ENCODE results near the gene LRRC4C.

GRCh38 chr11:40679276-40679675 lies 780.2 kb downstream of the LRRC4C start:
- TF ChIP-seq CTCF (conservative IDR thresholded peaks at IDR 0.05; ENCODE audit: low read depth in 2 of 2) (no peak), EZH2 (IDR thresholded peaks at IDR 0.05; ENCODE audit: low read depth, unreplicated experiment) (no peak), NANOG (IDR thresholded peaks at IDR 0.05; ENCODE audit: borderline replicate concordance) (peak; percentile 45; the same call in 1 of the 2 replicates), POLR2AphosphoS5 (IDR thresholded peaks at IDR 0.05; ENCODE audit: low read depth) (no peak), ZNF114 (CRISPR knock-in tag; IDR thresholded peaks at IDR 0.05) (no peak), JUNB (IDR thresholded peaks at IDR 0.05; ENCODE audit: unreplicated experiment) (no peak), REST (IDR thresholded peaks at IDR 0.05; ENCODE audit: unreplicated experiment) (no peak), EZH2phosphoT487 (IDR thresholded peaks at IDR 0.05; ENCODE audit: unreplicated experiment) (no peak), CREB1 (CRISPR knock-in tag; IDR thresholded peaks at IDR 0.05; ENCODE audit: low read depth) (no peak), ZNF331 (CRISPR knock-in tag; IDR thresholded peaks at IDR 0.05; ENCODE audit: low read depth) (no peak), STAT1 (IDR thresholded peaks at IDR 0.05; ENCODE audit: unreplicated experiment) (no peak)

Measured in GM23338 (cell line).